Stomach smooth muscle (tissue), 2 donors: ENCODE data around the gene PRSS48.
"Not testable (repeated sequence)": the region's sequence is repeated elsewhere in the genome, so short reads cannot be mapped to it uniquely, and the experiment has no call there.

Experiments
- H3K27ac ChIP-seq: one replicate; pipeline ENCODE4 v1.7.0; 2013; ENCODE audit warnings: mild to moderate bottlenecking, low read length, inconsistent platforms
- H3K27me3 ChIP-seq, 2 donors: one replicate each; pipeline ENCODE4 v1.7.0; 2013; ENCODE audit warnings: low read length in 2 of 2; ENCODE audit not compliant: insufficient read depth in 2 of 2, control insufficient read depth in 1 of 2
- H3K36me3 ChIP-seq, 2 donors: one replicate each; pipeline ENCODE4 v1.7.0; 2013; ENCODE audit warnings: low read length in 2 of 2; ENCODE audit not compliant: control insufficient read depth in 2 of 2, insufficient read depth in 2 of 2
- H3K4me1 ChIP-seq: one replicate; pipeline ENCODE4 v1.7.0; 2013; ENCODE audit warnings: low read length; ENCODE audit not compliant: control insufficient read depth, insufficient read depth
- H3K4me3 ChIP-seq, 2 donors: one replicate each; pipeline ENCODE4 v1.7.0; 2013; ENCODE audit warnings: low read length in 2 of 2
- H3K9ac ChIP-seq, 2 donors: one replicate each; pipeline ENCODE4 v1.7.0; 2013; ENCODE audit warnings: low read length in 2 of 2, mild to moderate bottlenecking in 1 of 2
- H3K9me3 ChIP-seq, 2 donors: one replicate each; pipeline ENCODE4 v1.7.0; 2013; ENCODE audit warnings: low read length in 2 of 2; ENCODE audit not compliant: control insufficient read depth in 2 of 2
- donor health status: healthy.
- donor health status: Pancreatic carcinoma.

PRSS48 gene

GRCh38 chr4:151276787-151277562 lies at the start of gene PRSS48:
Gene PRSS48 (plus strand): TSS chr4:151277161. CDS start chr4:151277173, 12 bp downstream.
- Histone ChIP-seq H3K9ac (no peak within 1 kb of the TSS), H3K9me3 (no peaks in the 10 kb centered on the region), H3K27me3 (no peaks in the 10 kb centered on the region), H3K36me3 (no peaks in the 10 kb centered on the region), H3K4me3 (no peak within 1 kb of the TSS), H3K27ac (no peak within 1 kb of the TSS), H3K4me1 (peaks cover 4% of the 10 kb centered on the region)

- H3K4me3 ChIP-seq: peak overlapping the region; percentile 52 to 63
Observed at GRCh38 chr4:151227172-151227571, 49.8 kb upstream of the PRSS48 start.

GRCh38 chr4:151227731-151228130 lies 49.2 kb upstream of the PRSS48 start:
- no peaks in the 10 kb centered on the region for H3K27me3 ChIP-seq
- peak overlapping the region; percentile 44 to 63 for H3K4me3 ChIP-seq
- H3K4me1 ChIP-seq: peaks cover 13% of the 10 kb centered on the region
- H3K9ac ChIP-seq: peak overlapping the region in 1 of 2 donors; percentile 1
- no peaks in the 10 kb centered on the region for H3K36me3 ChIP-seq
- no peaks in the 10 kb centered on the region for H3K9me3 ChIP-seq
- H3K27ac ChIP-seq: peak overlapping the region; percentile 8

More at GRCh38 chr4:151227172-151227571, 49.8 kb upstream of the PRSS48 start:
- no peaks in the 10 kb centered on the region for H3K27me3 ChIP-seq
- H3K9me3 ChIP-seq: no peaks in the 10 kb centered on the region
- peak overlapping the region in 1 of 2 donors; percentile 1 for H3K9ac ChIP-seq
- H3K36me3 ChIP-seq: no peaks in the 10 kb centered on the region
- peaks cover 13% of the 10 kb centered on the region for H3K4me1 ChIP-seq
- peak overlapping the region; percentile 8 for H3K27ac ChIP-seq

DNA sequence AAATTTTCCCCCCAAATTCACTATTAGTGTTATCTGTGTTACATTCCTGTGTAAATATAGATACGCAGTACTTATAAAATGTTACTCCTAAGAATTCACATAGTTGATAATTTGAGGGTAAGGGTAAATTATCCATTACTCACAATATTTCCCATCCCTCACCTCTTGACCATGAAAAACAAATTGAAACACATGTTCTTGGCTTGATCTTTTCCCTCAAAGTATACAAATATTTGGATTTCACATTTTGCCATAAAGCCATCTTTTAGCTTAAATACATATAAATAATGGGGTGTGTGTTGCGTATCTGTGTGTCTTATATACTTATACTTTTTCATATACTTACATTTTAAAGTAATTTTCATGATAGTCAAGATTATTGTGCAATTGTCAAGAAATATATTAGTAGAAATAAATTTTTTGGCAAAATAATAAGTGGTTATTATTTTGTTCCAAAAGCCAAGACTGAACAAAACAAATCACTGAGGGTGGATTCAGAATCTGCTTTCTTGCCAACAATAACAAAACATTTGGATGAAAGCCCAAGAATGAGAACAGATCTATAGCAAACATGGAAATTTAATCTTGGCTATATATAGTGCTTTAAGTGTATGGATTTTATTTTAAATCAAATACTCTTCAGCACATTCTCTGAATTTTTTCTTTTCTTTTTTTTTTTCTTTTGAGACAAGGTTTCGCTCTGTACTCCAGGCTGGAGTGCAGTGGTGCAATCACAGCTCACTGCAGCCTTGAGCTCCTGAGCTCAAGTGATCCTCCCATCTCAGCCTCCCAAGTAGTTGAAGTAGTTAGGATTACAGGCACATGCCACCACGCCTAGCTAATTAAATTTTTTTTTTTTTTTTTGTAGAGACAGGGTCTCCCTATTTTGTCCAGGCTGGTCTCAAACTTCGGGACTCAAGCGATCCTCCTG lies 48.5 kb upstream of the PRSS48 start:
- H3K36me3 ChIP-seq: no peaks in the 10 kb centered on the region
- no peak overlapping the region for H3K9ac ChIP-seq
- H3K9me3 ChIP-seq: no peaks in the 10 kb centered on the region
- peak overlapping the region in 1 of 2 donors; percentile 63 for H3K4me3 ChIP-seq
- peak overlapping the region; percentile 8 for H3K27ac ChIP-seq
- H3K4me1 ChIP-seq: peaks cover 13% of the 10 kb centered on the region
- H3K27me3 ChIP-seq: no peaks in the 10 kb centered on the region

- Histone ChIP-seq H3K9ac (no peak overlapping the region), H3K36me3 (no peaks in the 10 kb centered on the region), H3K4me1 (peaks cover 3% of the 10 kb centered on the region), H3K27ac (no peak overlapping the region), H3K4me3 (no peak overlapping the region), H3K27me3 (no peaks in the 10 kb centered on the region), H3K9me3 (no peaks in the 10 kb centered on the region)
Observed at GRCh38 chr4:151231915-151232595, 44.9 kb upstream of the PRSS48 start.

DNA sequence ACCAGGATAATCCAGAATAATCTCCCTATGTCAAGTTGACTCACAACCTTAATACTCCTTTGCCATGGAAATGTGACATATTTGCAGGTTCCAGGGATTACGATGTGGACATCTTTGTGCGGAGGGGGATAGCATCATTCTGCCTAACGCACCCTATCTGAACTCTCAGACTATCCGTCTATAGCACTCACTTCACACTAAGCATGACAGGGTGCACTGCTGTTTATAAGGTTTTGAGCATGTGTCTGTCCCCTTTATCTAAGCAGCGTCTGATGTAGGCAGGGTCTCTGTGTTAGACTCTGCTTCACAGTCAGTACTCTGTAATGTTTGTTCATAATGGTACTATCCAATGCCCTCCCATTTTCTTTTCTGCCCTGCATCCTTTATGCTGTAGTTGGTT lies 43.4 kb upstream of the PRSS48 start:
- Histone ChIP-seq H3K27ac (no peak overlapping the region), H3K36me3 (no peaks in the 10 kb centered on the region), H3K27me3 (no peaks in the 10 kb centered on the region), H3K4me3 (no peak overlapping the region), H3K9me3 (no peaks in the 10 kb centered on the region), H3K4me1 (no peaks in the 10 kb centered on the region), H3K9ac (no peak overlapping the region)

DNA sequence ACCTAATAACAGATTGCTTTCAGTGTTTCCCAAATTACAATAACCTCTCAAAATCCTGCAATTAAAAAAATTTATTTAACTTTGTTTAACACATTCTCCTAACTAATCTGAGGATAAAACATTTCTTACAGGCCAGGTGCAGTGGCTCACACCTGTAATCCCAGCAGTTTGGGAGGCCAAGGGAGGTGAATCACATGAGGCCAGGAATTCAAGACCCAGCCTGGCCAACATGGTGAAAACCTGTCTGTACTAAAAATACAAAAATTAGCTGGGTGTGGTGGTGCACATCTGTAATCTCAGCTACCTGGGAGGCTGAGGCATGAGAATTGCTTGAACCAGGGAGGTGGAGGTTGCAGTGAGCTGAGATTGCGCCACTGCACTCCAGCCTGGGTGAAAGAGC lies 41.6 kb upstream of the PRSS48 start:
- H3K27ac ChIP-seq, H3K4me1 ChIP-seq, H3K4me3 ChIP-seq, H3K9me3 ChIP-seq, H3K27me3 ChIP-seq, H3K36me3 ChIP-seq, H3K9ac ChIP-seq: not testable (repeated sequence)

- H3K4me1 ChIP-seq: no peaks in the 10 kb centered on the region
- no peaks in the 10 kb centered on the region for H3K36me3 ChIP-seq
- H3K9ac ChIP-seq: no peak overlapping the region
- no peak overlapping the region for H3K27ac ChIP-seq
- H3K9me3 ChIP-seq: no peaks in the 10 kb centered on the region
- no peaks in the 10 kb centered on the region for H3K27me3 ChIP-seq
- H3K4me3 ChIP-seq: no peak overlapping the region
Observed at GRCh38 chr4:151236036-151236435, 40.9 kb upstream of the PRSS48 start.

- H3K9ac ChIP-seq: no peak overlapping the region
- no peaks in the 10 kb centered on the region for H3K36me3 ChIP-seq
- no peak overlapping the region for H3K27ac ChIP-seq
- no peaks in the 10 kb centered on the region for H3K4me1 ChIP-seq
- H3K9me3 ChIP-seq: no peaks in the 10 kb centered on the region
- no peak overlapping the region for H3K4me3 ChIP-seq
- H3K27me3 ChIP-seq: no peaks in the 10 kb centered on the region
Observed at GRCh38 chr4:151238477-151238876, 38.5 kb upstream of the PRSS48 start.

DNA sequence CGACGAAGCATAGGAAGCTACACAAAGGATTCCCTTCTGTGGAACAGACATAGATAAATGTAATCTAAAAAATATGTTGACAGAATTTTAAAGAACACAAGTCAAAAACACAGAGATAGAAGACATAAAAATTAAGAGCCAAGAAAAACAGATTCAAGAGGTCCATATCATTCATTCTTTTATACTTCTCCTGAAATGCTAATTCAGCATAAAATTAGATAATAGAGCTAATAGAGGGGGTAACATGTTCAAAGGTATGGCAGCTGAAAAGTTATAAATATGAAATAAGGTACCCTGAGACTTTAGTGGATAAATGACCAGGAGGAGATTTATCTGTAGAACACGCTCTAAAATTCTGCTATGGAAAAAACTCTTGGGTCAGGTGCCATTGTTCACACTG lies 37.4 kb upstream of the PRSS48 start:
- Histone ChIP-seq H3K4me1 (no peaks in the 10 kb centered on the region), H3K27ac (no peak overlapping the region), H3K9ac (no peak overlapping the region), H3K9me3 (no peaks in the 10 kb centered on the region), H3K36me3 (no peaks in the 10 kb centered on the region), H3K27me3 (no peaks in the 10 kb centered on the region), H3K4me3 (no peak overlapping the region)
